ENCODE data around the gene APLP1.
"Not testable (repeated sequence)": the region's sequence is repeated elsewhere in the genome, so short reads cannot be mapped to it uniquely, and the experiment has no call there.

The APLP1 gene

DNA sequence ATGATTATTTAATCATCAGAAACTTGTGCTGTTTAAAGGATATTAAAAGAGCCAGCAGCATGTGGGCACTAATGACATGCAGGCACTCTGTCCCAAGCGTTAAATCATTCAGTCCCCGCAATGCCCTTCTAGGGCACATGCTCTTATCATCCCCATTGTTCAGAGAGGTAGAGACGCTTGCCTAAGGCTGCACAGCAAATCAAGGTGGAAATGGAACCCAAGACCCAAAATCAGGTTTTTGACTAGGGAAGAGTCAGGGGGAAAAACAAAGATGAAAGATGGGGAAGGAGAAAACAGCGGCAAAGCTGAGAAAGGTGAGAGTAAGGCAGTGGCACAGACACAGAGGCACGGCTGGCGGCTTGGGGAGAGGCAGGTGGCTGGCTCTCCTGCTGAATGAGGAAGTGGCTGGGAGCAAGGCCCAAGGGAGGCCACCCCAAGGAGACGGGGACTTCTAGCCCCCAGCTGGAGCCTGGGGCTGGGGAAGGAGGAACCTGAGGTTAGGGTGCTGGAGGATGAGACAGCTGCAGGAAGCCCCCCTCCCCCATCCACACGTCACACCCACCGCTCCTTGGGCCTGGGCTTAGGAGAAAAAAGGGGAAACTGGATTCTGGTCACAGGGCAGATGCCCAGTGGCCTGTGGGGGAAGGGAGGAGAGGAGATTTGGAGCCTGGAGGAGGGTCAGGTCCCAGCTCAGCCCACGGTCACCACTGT is 40.8 kb downstream of the APLP1 start:
- DNase-seq = peak; percentile 9

DNA sequence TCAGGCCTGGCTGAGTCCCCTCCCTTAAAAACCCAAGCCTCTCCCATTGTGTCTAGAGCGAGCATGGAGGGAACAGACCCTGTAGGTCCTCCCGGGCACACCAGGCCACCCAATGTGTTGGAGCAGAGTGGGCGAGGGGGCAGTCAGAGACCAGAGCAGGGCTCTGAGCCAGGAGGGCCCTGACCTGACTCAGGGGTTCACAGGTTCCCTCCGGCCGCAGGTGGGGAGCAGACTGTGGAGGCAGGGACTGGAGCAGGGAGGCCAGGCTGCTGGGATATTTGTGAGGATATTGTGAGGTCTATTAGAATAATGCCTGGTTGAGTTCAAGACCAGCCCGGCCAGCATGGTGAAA is 41.3 kb downstream of the APLP1 start:
- no peak for DNase-seq

DNA sequence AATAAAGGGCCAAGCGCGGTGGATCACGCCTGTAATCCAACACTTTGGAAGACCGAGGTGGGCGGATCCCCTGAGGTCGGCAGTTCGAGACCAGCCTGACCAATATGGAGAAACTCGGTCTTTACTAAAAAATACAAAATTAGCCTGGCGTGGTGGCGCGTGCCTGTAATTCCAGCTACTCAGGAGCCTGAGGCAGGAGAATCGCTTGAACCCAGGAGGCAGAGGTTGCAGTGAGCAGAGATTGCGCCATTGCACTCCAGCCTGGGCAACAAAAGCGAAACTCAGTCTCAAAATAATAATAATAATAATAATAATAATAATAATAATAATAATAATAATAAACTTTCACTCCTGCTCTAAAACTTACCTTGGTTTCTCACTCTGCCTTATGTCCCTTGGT is 42.0 kb downstream of the APLP1 start:
- not testable (repeated sequence) for DNase-seq

DNA sequence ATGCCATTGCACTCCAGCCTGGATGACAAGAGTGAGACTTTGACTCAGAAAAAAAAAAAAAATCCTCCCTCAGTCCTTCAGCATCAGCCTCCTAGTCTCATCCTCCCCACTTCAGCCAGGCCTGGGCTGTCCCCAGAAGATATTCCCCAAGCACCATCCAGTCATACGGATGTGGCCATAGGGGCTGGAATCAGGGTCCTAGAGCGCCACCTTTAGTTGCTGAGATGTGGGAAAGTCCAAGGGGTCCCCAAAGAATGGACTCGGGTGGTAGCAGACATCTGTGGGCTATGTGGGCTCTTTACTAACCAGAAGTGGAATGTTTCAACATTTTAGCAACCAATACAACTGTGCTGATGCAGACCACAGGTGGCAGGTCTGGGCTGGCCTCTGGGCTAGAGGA is 42.8 kb downstream of the APLP1 start:
- DNase-seq = no peak

DNA sequence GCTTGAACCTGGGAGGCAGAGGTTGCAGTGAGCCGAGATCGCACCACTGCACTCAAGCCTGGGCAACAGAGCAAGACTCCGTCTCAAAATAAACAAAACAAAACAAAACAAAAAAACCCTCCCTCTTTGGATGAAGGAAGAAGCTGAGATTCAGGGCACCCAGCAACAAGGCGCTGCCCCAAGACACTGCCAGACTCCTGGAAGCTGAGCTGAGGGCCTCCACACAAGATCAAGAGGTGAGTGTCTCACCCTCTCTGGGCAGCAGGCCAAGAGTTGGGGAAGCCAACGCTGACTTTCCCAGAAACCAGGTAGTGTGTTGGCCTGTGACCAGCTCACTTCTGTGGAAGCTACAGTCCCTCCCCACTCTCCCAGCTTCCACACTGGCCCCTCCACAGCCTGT is 43.4 kb downstream of the APLP1 start:
- no peak for DNase-seq

DNA sequence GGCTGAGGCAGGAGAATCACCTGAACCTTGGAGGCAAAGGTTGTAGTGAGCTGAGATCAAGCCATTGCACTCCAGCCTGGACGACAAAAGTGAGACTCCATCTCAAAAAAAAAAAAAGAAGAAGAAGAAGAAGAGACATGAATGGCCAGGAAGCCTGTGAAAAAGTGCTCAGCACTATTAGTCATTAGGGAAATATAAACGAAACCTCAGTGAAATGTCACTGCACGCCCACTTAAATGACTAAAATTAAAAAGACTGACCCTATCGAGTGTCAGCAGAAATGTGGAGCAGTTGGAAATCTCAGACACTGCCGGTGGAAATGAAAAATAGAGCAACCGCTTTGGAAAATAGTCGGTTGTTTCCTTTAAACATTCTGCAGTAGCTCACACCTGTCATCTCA is 45.2 kb downstream of the APLP1 start:
- no peak for DNase-seq

DNA sequence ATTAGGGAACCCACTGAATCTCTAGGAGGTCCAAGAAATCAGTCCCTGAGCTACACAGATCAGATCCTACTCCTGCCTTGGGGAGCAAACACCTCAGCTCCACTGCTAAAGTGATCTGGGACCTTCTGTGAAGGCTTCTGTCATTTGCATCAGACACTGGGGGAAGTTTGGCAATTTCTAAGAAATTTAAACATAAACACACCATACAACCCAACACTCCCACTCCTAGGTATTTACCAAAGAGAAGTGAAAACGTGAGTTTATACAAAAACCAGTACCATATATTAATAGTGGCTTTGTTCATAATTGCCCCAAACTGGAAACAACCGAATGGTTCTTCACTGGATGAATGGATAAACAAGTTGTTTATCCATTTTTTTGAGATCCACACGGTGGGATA is 47.1 kb downstream of the APLP1 start:
- DNase-seq = no peak

DNA sequence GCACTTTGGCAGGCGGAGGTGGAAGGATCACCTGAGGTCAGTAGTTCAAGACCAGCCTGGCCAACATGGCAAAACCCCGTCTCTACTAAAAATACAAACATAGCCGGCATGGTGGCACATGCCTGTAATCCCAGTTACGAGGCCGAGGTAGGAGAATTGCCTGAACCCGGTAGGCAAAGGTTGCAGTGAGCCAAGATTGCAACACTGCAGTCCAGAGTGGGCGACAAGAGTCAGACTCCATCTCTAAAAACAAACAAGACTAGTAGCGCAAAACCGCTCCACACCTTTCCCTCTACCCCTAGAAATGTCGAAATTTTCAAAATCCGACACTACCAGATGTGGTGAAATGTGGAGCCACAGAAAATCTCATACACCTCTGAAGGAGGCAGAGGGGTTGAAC is 50.9 kb downstream of the APLP1 start:
- no peak for DNase-seq

DNA sequence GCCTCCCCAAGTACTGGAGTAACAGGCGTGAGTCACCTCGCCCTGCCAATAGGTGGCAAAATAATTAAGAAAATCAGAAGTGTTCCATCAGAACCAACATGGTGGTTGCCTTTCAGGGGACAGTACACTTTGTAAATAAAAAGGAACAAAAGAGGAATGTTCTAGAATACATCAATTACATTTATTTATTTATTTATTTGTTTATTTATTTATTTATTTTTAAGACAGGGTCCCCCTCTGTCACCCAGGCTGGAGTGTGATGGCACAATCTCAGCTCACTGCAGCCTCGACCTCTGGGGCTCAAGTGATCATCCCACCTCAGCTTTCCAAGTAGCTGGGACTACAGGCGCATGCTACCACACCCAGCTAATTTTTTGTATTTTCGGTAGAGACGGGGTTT is 52.6 kb downstream of the APLP1 start:
- DNase-seq = no peak

DNA sequence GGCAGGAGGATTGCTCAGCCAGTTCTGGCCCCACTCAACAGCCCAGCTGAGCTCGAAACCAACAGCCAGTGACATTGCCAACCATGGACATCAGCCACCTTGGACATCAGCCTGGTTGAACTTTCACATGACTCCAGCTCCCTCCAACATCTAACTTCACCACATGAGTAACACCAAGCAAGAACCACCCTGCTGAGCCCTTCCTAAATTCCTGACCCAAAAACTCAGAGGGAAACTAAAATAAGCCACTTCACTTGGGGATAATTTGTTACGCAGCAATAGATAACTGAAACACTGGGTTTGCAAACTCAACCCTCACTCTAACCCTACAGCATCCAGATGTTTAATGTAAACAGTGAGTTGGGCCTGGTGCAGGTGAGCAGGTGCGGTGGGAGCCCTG is 57.1 kb downstream of the APLP1 start:
- no peak for DNase-seq

DNA sequence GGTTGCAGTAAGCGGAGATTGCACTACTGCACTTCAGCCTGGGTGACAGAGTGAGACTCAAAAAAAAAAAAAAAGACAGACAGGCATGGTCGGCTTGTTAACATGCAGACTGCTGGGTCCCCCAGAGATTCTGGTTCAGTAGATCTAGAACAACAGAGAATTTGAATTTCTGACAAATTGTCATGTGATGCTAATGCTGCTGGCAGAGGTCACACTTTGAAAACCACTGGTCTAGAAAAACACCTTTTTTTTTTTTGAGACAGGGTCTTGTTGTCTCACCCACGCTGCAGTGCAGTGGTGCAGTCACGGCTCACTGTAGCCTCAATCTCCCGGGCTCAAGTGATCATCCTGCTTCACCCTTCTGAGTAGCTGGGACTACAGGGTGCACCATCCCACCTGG is 60.1 kb downstream of the APLP1 start:
- no peak for DNase-seq

Data from NCI-H1694 treated with DMSO at 0.1 percent for 48 hours (cell line).